Vagina (tissue), 2 donors: ENCODE results near the gene MYLK2.

Source experiments
- CTCF ChIP-seq, 3 experiments: fragments of 450-650 bp in 2 of 3; fragments of 200-600 bp in 1 of 3; sonication (generic) in 1 of 3; IDR thresholded peaks; one replicate each; pipeline ENCODE4 v1.5.1; 2017 to 2019; ENCODE audit warnings: antibody characterized with exemption in 3 of 3, mild to moderate bottlenecking in 2 of 3, moderate library complexity in 2 of 3
- POLR2A ChIP-seq, 2 donors: fragments of 450-650 bp; IDR thresholded peaks; one replicate each; pipeline ENCODE4 v1.6.1; 2017; ENCODE audit warnings: antibody characterized with exemption in 2 of 2, mild to moderate bottlenecking in 2 of 2, moderate library complexity in 2 of 2
- POLR2AphosphoS5 ChIP-seq, 2 donors: sonication (generic); formaldehyde crosslinking; IDR thresholded peaks; one replicate each; pipeline ENCODE4 v1.9.0; 2017; ENCODE audit warnings: antibody characterized with exemption in 2 of 2, mild to moderate bottlenecking in 2 of 2, low read depth in 1 of 2; ENCODE audit not compliant: insufficient read depth in 1 of 2

GRCh38 chr20:31806564-31807355, 12.4 kb upstream of the MYLK2 start:
- TF ChIP-seq CTCF (IDR thresholded peaks at IDR 0.05) = no peak
- no peak for TF ChIP-seq POLR2A (IDR thresholded peaks at IDR 0.05)
- TF ChIP-seq POLR2AphosphoS5 (IDR thresholded peaks at IDR 0.05; ENCODE audit: insufficient read depth in 1 of 2, low read depth in 1 of 2) = no peak
